LNCaP clone FGC (cell line): ENCODE results near the gene S100A13.

ENCODE experiments used
- DNase-seq: peaks from one replicate; pipeline ENCODE4 v3.0.0-alpha.2; 2011; ENCODE audit warnings: low read depth
- H3K4me3 ChIP-seq: 2 replicates; pipeline ENCODE4 v1.5.1; 2011; ENCODE audit warnings: mild to moderate bottlenecking, low read depth, low read length, control low read depth
- CTCF ChIP-seq: IDR thresholded peaks from 2 replicates; pipeline ENCODE4 v1.5.1; 2012; ENCODE audit warnings: mild to moderate bottlenecking; ENCODE audit not compliant: control insufficient read depth, insufficient read depth; ENCODE audit errors: extremely low read depth

The S100A13 gene

GRCh38 chr1:153571706-153572105, 55.6 kb downstream of the S100A13 start:
- no peak for TF ChIP-seq CTCF
- H3K4me3 ChIP-seq: no peak overlapping the region
- no peak for DNase-seq

GRCh38 chr1:153570874-153571273, 56.4 kb downstream of the S100A13 start:
- no peak for DNase-seq
- H3K4me3 ChIP-seq: no peak overlapping the region
- TF ChIP-seq CTCF: no peak

- no peak for DNase-seq
- H3K4me3 ChIP-seq: no peak overlapping the region
- TF ChIP-seq CTCF: no peak
These were observed 57.8 kb downstream of the S100A13 start for GRCh38 chr1:153569465-153569864.
